Measurements from ENCODE around the gene CHD9NB. TPM values are rescaled to one million over a fixed set of nuclear protein-coding genes. Genes with fewer than 3 reads are reported as not detected.

Gene CHD9NB
- total RNA-seq, 1 experiment from 2014 or later: 6.4 TPM

DNA sequence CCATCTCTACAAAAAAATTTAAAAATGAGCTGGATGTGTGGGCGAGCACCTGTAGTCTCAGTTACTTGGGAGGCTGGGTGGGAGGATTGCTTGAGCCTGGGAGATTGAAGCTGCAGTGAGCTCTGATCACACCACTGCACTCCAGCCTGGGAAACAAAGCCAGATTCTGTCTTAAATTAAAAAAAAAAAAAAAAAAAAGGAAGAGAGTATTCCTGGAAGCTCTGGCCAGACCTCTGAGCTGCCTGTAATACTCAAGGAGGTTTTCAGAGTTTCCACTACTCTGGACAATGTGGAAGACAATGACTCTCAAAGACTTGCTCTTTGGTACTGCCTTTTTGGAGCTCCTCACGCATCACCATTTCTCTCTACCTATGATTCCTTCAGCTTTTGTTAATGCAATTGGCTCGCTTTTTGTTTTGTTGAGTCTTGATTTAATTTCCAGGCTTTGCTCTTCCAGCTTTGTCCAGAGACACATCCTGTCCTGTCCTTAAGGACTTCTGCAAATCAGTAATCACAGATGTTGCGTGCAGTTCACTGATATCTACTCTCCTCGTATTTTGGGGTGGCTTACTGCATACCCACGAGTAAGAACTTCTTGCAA lies 12.9 kb upstream of the CHD9NB start:
- Mint-ChIP-seq H3K27me3 (ENCODE audit: unreplicated experiment) (no peaks in the 10 kb centered on the region), H3K36me3 (ENCODE audit: insufficient read depth, unreplicated experiment) (no peaks in the 10 kb centered on the region), H3K27ac (ENCODE audit: unreplicated experiment) (no peak overlapping the region), H3K9me3 (ENCODE audit: low read depth, unreplicated experiment) (no peaks in the 10 kb centered on the region), H3K4me1 (ENCODE audit: low read depth, unreplicated experiment) (peaks cover 13% of the 10 kb centered on the region), H3K4me3 (ENCODE audit: low read depth, unreplicated experiment) (no peak overlapping the region)
- TF ChIP-seq, protein P1, sequence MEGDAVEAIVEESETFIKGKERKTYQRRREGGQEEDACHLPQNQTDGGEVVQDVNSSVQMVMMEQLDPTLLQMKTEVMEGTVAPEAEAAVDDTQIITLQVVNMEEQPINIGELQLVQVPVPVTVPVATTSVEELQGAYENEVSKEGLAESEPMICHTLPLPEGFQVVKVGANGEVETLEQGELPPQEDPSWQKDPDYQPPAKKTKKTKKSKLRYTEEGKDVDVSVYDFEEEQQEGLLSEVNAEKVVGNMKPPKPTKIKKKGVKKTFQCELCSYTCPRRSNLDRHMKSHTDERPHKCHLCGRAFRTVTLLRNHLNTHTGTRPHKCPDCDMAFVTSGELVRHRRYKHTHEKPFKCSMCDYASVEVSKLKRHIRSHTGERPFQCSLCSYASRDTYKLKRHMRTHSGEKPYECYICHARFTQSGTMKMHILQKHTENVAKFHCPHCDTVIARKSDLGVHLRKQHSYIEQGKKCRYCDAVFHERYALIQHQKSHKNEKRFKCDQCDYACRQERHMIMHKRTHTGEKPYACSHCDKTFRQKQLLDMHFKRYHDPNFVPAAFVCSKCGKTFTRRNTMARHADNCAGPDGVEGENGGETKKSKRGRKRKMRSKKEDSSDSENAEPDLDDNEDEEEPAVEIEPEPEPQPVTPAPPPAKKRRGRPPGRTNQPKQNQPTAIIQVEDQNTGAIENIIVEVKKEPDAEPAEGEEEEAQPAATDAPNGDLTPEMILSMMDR (IDR thresholded peaks at IDR 0.05; ENCODE audit: unreplicated experiment): no peak
- DNase-seq: no peak
- BruUV-seq (replicated peaks): no TSS peak
- CTCF ChIA-PET: interaction anchor here (1.1 kb wide), 1 partner anchor 11 kb away, joined by 3 read pairs; the partner anchor contains the start of gene CHD9
- intact Hi-C loops (cut with micrococcal nuclease; ENCODE audit: unreplicated experiment): no loop called here

DNA sequence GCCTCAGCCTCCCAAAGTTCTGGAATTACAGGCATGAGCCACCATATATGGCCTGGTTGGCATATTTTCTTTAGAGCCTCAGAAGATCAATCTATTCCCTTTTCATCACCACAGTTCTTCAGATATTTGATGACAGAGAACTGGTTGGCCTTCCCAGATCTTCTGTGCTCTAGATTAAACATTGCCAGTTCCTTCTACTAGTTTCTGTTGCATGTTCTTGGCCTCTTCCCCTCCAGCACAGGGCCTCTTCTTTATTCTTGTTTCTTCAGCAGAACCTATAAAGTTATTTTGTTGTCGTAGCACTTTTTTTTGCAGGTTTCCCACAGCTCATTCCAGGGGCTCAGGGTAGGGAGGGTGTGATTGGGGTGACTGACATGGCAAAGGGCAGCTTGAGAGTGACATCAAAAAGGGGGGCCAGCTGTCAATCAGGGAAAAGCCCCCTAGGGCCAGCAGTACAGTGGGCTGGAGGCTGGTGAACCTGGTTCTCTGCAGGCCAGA lies 11.4 kb upstream of the CHD9NB start:
- Mint-ChIP-seq H3K27ac (ENCODE audit: unreplicated experiment) (no peak overlapping the region), H3K4me3 (ENCODE audit: low read depth, unreplicated experiment) (no peak overlapping the region), H3K27me3 (ENCODE audit: unreplicated experiment) (no peaks in the 10 kb centered on the region), H3K9me3 (ENCODE audit: low read depth, unreplicated experiment) (no peaks in the 10 kb centered on the region), H3K4me1 (ENCODE audit: low read depth, unreplicated experiment) (peaks cover 13% of the 10 kb centered on the region), H3K36me3 (ENCODE audit: insufficient read depth, unreplicated experiment) (no peaks in the 10 kb centered on the region)
- no peak for DNase-seq
- intact Hi-C loops (cut with micrococcal nuclease; ENCODE audit: unreplicated experiment): no loop called here
- TF ChIP-seq, protein P1 (IDR thresholded peaks at IDR 0.05; ENCODE audit: unreplicated experiment): no peak
- BruUV-seq (replicated peaks): no TSS peak
- CTCF ChIA-PET: interaction anchor here (0.7 kb wide), 2 partner anchors 10 to 186 kb away, joined by 3 to 5 read pairs; no protein-coding TSS in a partner anchor

DNA sequence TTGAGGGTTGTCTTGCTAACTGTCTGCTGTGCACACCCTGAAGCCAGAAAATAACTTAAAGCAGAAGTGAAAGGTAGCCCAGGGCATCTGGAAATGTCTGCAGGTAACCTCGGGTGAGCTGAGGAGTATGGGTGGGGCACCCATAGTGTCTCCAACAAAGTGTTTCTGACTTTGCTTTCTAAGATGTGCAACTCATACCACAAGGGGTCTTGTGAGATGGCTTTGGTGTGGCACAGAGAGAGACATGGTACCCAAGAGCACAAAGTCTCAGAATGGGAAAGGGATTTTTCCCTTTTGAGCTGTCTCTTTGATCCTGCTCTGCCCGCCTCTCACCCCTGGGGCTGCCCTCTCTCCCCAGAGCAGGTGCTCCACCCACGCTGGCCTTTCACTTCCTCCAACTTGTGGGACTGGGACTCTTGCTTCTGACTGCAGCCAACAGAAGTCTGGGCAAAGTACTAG lies 9.0 kb upstream of the CHD9NB start:
- Mint-ChIP-seq H3K4me3 (ENCODE audit: low read depth, unreplicated experiment) (no peak overlapping the region), H3K27me3 (ENCODE audit: unreplicated experiment) (no peaks in the 10 kb centered on the region), H3K36me3 (ENCODE audit: insufficient read depth, unreplicated experiment) (no peaks in the 10 kb centered on the region), H3K4me1 (ENCODE audit: low read depth, unreplicated experiment) (peaks cover 13% of the 10 kb centered on the region), H3K9me3 (ENCODE audit: low read depth, unreplicated experiment) (no peaks in the 10 kb centered on the region), H3K27ac (ENCODE audit: unreplicated experiment) (no peak overlapping the region)
- TF ChIP-seq, protein P1 (IDR thresholded peaks at IDR 0.05; ENCODE audit: unreplicated experiment): no peak
- no TSS peak for BruUV-seq (replicated peaks)
- intact Hi-C loops (cut with micrococcal nuclease; ENCODE audit: unreplicated experiment): no loop called here
- peak; percentile 50 for DNase-seq
- CTCF ChIA-PET: no interaction called here

GRCh38 chr16:53061256-53061655 lies 8.6 kb upstream of the CHD9NB start:
- intact Hi-C loops (cut with micrococcal nuclease; ENCODE audit: unreplicated experiment): no loop called here
- Mint-ChIP-seq H3K27ac (ENCODE audit: unreplicated experiment) (no peak overlapping the region), H3K9me3 (ENCODE audit: low read depth, unreplicated experiment) (no peaks in the 10 kb centered on the region), H3K27me3 (ENCODE audit: unreplicated experiment) (no peaks in the 10 kb centered on the region), H3K4me1 (ENCODE audit: low read depth, unreplicated experiment) (peaks cover 18% of the 10 kb centered on the region), H3K4me3 (ENCODE audit: low read depth, unreplicated experiment) (no peak overlapping the region), H3K36me3 (ENCODE audit: insufficient read depth, unreplicated experiment) (no peaks in the 10 kb centered on the region)
- no TSS peak for BruUV-seq (replicated peaks)
- CTCF ChIA-PET: no interaction called here
- TF ChIP-seq, protein P1 (IDR thresholded peaks at IDR 0.05; ENCODE audit: unreplicated experiment): no peak
- no peak for DNase-seq

Measured in Calu3 (cell line).